GM10248 (cell line): ENCODE data around the gene LRRC4C.

Experiments
- CTCF ChIA-PET: fragments of 300-600 bp; sonication (Branson Sonifier 250); formaldehyde crosslinking; extraction: SDS; loops from one replicate; lab custom pipeline; 2021; ENCODE audit warnings: antibody characterized with exemption; lab: Yijun Ruan, JAX
- POLR2A ChIA-PET: fragments of 350-650 bp; sonication (Branson Sonifier 250); formaldehyde crosslinking; extraction: SDS; loops from one replicate; lab custom pipeline; 2020; ENCODE audit warnings: antibody characterized with exemption; lab: Yijun Ruan, JAX
- DNase-seq: peaks from one replicate; pipeline ENCODE4 v3.0.0; 2012; ENCODE audit errors: extremely low spot score
- CTCF ChIP-seq: IDR thresholded peaks from 2 replicates; pipeline ENCODE4 v1.5.1; 2012; ENCODE audit warnings: mild to moderate bottlenecking, low read depth; ENCODE audit errors: extremely low read depth, missing control alignments, control extremely low read depth

The LRRC4C gene

GRCh38 chr11:40514124-40514523 lies 945.3 kb downstream of the LRRC4C start:
- POLR2A ChIA-PET: no interaction called here
- TF ChIP-seq CTCF: no peak
- CTCF ChIA-PET: no interaction called here
- DNase-seq: no peak

- ChIA-PET POLR2A (no interaction called here), CTCF (no interaction called here)
- no peak for TF ChIP-seq CTCF
- no peak for DNase-seq
Observed at GRCh38 chr11:40513281-40513680, 946.2 kb downstream of the LRRC4C start.

GRCh38 chr11:40508303-40508702 lies 951.1 kb downstream of the LRRC4C start:
- no peak for TF ChIP-seq CTCF
- CTCF ChIA-PET: no interaction called here
- DNase-seq: no peak
- POLR2A ChIA-PET: no interaction called here

- POLR2A ChIA-PET: no interaction called here
- no peak for TF ChIP-seq CTCF
- CTCF ChIA-PET: no interaction called here
- no peak for DNase-seq
Observed at GRCh38 chr11:40506226-40506625, 953.2 kb downstream of the LRRC4C start.

- no peak for TF ChIP-seq CTCF
- CTCF ChIA-PET: interaction anchor here (1.4 kb wide), 1 partner anchor 13 kb away, joined by 3 read pairs; no protein-coding TSS in a partner anchor
- POLR2A ChIA-PET: no interaction called here
- no peak for DNase-seq
Observed at GRCh38 chr11:40491341-40491740, 968.1 kb downstream of the LRRC4C start.

- CTCF ChIA-PET: no interaction called here
- TF ChIP-seq CTCF: no peak
- no peak for DNase-seq
- POLR2A ChIA-PET: no interaction called here
Observed at GRCh38 chr11:40467771-40468170, 991.7 kb downstream of the LRRC4C start.

GRCh38 chr11:40445391-40445790 lies 1014.1 kb downstream of the LRRC4C start:
- CTCF ChIA-PET: no interaction called here
- TF ChIP-seq CTCF: no peak
- DNase-seq: no peak
- POLR2A ChIA-PET: no interaction called here
